Measurements from ENCODE around the gene CNPY2.
"Not testable (repeated sequence)": the region's sequence is repeated elsewhere in the genome, so short reads cannot be mapped to it uniquely, and the experiment has no call there.

Gene CNPY2

DNA sequence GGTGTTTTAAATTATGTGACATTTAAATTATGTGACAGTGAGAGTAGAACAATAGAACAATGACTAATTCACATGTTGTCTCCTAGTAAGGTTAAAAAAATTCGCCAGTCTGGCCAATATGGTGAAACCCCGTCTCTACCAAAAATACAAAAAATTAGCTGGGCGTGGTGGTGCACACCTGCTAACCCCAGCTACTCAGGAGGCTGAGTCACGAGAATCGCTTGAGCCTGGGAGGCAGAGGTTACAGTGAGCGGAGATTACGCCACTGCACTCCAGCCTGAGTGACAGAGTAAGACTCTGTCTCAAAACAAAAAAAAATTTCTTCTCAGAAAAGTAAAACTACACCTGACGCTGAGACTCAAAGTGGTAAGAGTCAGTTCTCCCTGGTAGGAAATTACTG, 18.4 kb downstream of the CNPY2 start:
- H3K36me3 Mint-ChIP-seq (ENCODE audit: low read depth), result peaks cover 54% of the 10 kb centered on the region
- no peaks in the 10 kb centered on the region for H3K27me3 Mint-ChIP-seq
- peak overlapping the region; percentile 34 for H3K27ac Mint-ChIP-seq
- peaks cover 64% of the 10 kb centered on the region for H3K4me1 Mint-ChIP-seq (ENCODE audit: low read depth)
- H3K4me3 Mint-ChIP-seq, result peak overlapping the region; percentile 26
- no peaks in the 10 kb centered on the region for H3K9me3 Mint-ChIP-seq
- intact Hi-C loops (cut with micrococcal nuclease), result no loop called here

DNA sequence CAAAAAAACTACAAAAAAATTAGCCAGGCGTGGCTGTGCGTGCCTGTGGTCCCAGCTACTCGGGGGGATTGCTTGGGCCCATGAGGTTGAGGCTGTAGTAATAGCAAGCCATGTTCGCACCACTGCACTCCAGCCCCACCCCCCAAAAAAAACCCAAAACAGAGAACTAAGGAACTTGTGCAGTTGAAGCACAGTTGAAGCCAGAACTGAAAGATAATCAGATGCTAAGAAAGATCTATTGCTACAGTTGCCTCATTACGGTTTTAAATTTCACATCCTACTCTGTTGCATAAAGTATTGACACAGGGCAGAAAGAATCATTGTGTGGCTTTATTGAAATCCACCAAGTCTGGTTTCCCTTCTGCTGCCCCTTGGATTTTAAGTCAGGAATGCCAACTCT, 19.5 kb downstream of the CNPY2 start:
- intact Hi-C loops (cut with micrococcal nuclease), result no loop called here
- Mint-ChIP-seq H3K4me1 (ENCODE audit: low read depth) (peaks cover 56% of the 10 kb centered on the region), H3K27me3 (no peaks in the 10 kb centered on the region), H3K27ac (no peak overlapping the region), H3K9me3 (no peaks in the 10 kb centered on the region), H3K4me3 (no peak overlapping the region), H3K36me3 (ENCODE audit: low read depth) (peaks cover 61% of the 10 kb centered on the region)

DNA sequence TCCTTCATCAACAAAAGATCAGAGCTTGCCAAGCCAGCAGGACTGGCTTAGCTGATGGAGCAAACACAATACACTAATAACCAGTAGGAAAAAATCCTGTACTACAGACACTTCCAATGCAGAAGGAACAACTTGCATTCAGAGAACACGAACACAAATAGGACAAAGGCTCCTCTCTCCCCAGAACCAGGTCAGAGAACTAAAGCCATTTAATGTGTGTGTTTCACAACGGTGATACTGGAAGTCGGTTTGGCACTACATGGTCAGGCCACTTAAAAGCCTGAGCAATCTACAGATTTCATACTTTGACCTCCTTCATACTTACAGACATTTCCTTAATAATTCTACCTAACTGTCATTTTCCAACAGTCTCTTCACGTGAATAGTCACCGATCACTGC, 22.0 kb downstream of the CNPY2 start:
- Mint-ChIP-seq H3K4me1 (ENCODE audit: low read depth) (peaks cover 44% of the 10 kb centered on the region), H3K9me3 (no peaks in the 10 kb centered on the region), H3K27ac (no peak overlapping the region), H3K4me3 (no peak overlapping the region), H3K36me3 (ENCODE audit: low read depth) (peaks cover 66% of the 10 kb centered on the region), H3K27me3 (no peaks in the 10 kb centered on the region)
- intact Hi-C loops (cut with micrococcal nuclease), result no loop called here

DNA sequence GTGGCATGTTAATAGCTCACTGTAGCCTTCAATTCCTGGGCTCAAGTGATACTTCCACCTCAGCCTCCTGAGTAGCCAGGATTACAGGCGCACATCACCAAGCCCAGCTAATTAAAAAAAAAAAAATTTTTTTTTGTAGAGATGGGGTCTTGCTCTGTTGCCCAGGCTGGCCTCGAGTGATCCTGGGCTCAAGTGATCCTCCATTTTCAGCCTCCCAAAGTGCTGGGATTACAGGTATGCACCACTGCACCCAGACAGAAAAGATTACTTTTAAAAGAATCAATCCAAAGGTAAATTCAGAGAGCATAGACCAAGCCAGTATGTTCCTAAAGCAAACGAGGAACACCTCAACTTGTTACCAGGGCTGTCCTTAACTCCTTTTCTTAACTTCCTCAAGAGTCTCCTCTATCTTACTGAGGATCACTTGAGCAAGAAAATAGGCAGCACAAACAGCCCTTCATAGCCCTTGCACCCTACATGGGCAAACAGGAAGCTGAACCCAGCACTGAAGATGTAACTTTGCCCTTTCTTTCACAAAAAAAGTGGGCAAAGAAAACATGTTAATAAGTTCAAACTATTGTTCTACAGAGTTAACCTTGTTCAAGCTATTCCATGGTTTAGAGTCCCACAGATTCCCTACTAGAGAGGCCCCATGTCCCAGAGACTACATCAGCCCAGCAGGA, 26.9 kb downstream of the CNPY2 start:
- H3K4me1 Mint-ChIP-seq (ENCODE audit: low read depth), result peaks cover 12% of the 10 kb centered on the region
- no peak overlapping the region for H3K4me3 Mint-ChIP-seq
- no peaks in the 10 kb centered on the region for H3K27me3 Mint-ChIP-seq
- peaks cover 81% of the 10 kb centered on the region for H3K36me3 Mint-ChIP-seq (ENCODE audit: low read depth)
- no peaks in the 10 kb centered on the region for H3K9me3 Mint-ChIP-seq
- intact Hi-C loops (cut with micrococcal nuclease), result no loop called here
- H3K27ac Mint-ChIP-seq, result no peak overlapping the region

DNA sequence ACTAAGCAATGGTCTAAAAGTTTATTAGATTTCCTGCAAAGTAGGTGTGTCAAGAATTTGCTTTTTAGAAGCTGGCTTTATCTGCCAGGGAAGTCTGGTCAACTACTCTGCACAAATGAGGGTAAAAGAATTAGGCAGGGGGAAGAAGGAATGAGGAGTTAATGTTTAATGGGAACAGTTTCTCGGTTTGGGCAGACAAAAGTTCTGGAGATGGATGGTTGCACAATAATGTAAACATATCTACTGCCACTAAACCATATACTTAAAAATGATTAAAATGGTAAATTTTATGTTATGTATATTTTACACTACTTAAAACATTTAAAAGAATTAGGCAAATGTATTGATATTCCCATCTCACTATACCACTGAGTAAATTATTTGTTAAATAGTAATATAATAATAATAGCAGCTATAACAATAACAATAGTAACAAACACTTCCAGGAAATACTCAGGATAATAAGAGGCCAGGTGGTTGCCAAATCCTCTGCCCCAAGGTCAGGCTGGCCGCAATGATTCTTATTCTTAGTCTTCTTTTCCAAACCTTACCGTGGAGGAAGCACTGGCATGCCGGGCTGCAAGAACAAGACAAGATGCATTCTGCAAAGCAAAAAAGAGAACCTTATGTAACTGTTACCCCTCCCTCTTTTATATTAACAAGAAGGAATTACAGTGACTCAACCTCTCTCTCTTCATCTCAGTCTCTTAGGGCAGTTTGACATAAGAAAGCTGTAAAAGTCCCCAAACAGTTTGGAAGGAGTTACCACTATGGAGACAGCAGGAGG, 29.6 kb downstream of the CNPY2 start:
- peaks cover 87% of the 10 kb centered on the region for H3K36me3 Mint-ChIP-seq (ENCODE audit: low read depth)
- H3K27ac Mint-ChIP-seq, result no peak overlapping the region

DNA sequence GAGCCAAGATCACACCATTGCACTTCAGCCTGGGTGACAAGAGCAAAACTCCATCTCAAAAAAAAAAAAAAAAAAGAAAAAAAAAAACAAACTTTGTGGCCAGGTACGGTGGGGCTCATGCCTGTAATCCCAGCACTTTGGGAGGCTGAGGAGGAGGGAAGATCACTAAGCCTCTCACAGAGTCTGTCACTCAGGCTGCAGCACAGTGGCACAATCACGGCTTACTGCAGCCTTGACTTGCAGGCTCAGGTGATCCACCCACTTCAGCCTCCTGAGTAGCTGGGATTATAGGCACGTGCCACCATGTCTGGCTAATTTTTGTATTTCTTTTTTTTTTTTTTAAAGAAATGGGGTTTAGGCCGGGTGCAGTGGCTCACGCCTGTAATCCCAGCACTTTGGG, 31.5 kb downstream of the CNPY2 start:
- H3K4me1 Mint-ChIP-seq (ENCODE audit: low read depth); H3K27me3 Mint-ChIP-seq; H3K27ac Mint-ChIP-seq; H3K4me3 Mint-ChIP-seq; H3K9me3 Mint-ChIP-seq; intact Hi-C loops (cut with micrococcal nuclease): not testable (repeated sequence)
- H3K36me3 Mint-ChIP-seq (ENCODE audit: low read depth), result peaks cover 88% of the 10 kb centered on the region

More for the DNA sequence above, 29.6 kb downstream of the CNPY2 start:
- no peaks in the 10 kb centered on the region for H3K9me3 Mint-ChIP-seq
- peaks cover 3% of the 10 kb centered on the region for H3K4me1 Mint-ChIP-seq (ENCODE audit: low read depth)
- H3K27me3 Mint-ChIP-seq, result no peaks in the 10 kb centered on the region
- intact Hi-C loops (cut with micrococcal nuclease), result no loop called here
- no peak overlapping the region for H3K4me3 Mint-ChIP-seq

DNA sequence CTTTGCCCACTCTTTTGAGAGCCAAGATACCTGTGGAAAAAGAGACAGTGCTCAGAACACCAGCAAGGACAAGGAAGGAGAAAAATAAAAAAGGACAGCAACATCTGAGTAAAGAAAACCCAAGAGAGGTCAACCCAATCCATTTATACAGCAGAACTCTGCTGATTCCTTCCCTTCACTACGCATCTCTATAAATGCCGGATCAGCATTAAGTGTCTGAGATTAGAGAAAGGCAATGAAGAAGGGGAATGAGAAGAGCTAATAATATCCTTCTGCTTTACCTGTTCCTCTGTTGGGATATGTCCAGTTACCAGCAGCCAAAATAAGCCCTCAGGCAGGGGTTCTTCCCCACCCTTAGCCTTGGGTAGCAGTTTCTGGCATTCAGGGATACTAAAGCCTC, 33.2 kb downstream of the CNPY2 start:
- Mint-ChIP-seq H3K27me3 (no peaks in the 10 kb centered on the region), H3K9me3 (no peaks in the 10 kb centered on the region), H3K4me1 (ENCODE audit: low read depth) (no peaks in the 10 kb centered on the region), H3K4me3 (no peak overlapping the region), H3K36me3 (ENCODE audit: low read depth) (peaks cover 96% of the 10 kb centered on the region), H3K27ac (no peak overlapping the region)
- intact Hi-C loops (cut with micrococcal nuclease), result no loop called here

DNA sequence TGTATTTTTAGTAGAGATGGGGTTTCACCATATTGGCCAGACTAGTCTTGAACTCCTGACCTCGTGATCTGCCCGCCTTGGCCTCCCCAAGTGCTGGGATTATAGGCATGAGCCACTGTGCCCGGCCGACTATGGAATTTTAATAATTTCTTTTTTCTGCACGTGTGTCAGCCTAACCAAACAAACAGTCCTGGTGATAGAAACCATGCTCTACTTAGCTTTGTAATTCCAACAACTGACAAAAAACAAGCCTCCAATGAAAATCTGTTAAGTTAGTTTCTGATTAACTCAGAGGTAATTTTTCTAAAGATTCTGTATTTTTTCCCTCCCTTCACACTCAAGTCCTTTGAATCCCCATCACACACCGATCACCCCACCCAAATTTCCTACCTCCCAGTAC, 33.8 kb downstream of the CNPY2 start:
- H3K36me3 Mint-ChIP-seq (ENCODE audit: low read depth), result peaks cover 99% of the 10 kb centered on the region
- intact Hi-C loops (cut with micrococcal nuclease), result no loop called here
- no peaks in the 10 kb centered on the region for H3K9me3 Mint-ChIP-seq
- H3K27me3 Mint-ChIP-seq, result no peaks in the 10 kb centered on the region
- no peaks in the 10 kb centered on the region for H3K4me1 Mint-ChIP-seq (ENCODE audit: low read depth)
- no peak overlapping the region for H3K4me3 Mint-ChIP-seq
- H3K27ac Mint-ChIP-seq, result no peak overlapping the region

DNA sequence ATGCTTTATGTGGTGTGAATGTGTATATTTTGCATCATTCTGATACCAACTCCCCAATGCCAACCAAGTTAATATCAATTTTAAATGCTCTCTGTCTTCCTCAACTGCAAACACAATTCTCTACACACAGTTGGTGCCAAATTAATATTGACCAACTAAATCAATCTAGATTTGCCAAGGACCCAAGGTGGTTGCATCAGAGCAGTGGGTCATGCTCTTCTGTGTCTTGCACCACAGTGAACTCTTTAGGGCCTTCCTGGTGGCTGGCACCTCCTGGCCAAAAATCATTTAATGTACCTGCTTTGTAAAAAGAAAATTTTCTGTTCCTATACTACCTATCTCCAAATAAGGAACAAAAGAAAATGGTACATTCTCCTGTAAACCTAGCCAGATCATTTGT, 34.9 kb downstream of the CNPY2 start:
- Mint-ChIP-seq H3K27ac (no peak overlapping the region), H3K4me1 (ENCODE audit: low read depth) (no peaks in the 10 kb centered on the region)
- intact Hi-C loops (cut with micrococcal nuclease), result no loop called here

DNA sequence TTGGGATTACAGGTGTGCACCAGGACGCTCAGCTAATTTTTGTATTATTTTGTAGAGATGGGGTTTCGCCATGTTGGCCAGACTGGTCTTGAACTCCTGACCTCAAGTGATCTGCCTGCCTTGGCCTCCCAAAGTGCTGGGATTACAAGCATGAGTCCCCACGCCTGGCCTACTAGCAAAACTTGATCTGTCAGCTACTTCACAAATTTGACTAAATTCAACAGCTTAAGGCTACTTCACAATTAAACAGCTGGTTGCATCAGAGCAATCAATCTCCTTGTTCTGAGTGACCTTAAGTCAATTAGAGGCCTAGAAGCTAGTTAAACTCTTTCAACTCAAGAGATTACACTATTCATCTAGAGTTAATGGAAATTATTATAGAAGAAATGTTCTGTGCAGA, 36.9 kb downstream of the CNPY2 start:
- H3K9me3 Mint-ChIP-seq, result no peaks in the 10 kb centered on the region
- intact Hi-C loops (cut with micrococcal nuclease), result no loop called here
- no peaks in the 10 kb centered on the region for H3K4me1 Mint-ChIP-seq (ENCODE audit: low read depth)
- H3K27ac Mint-ChIP-seq, result no peak overlapping the region
- peaks cover 99% of the 10 kb centered on the region for H3K36me3 Mint-ChIP-seq (ENCODE audit: low read depth)
- H3K27me3 Mint-ChIP-seq, result no peaks in the 10 kb centered on the region
- no peak overlapping the region for H3K4me3 Mint-ChIP-seq

More for the DNA sequence above, 34.9 kb downstream of the CNPY2 start:
- H3K27me3 Mint-ChIP-seq, result no peaks in the 10 kb centered on the region
- no peaks in the 10 kb centered on the region for H3K9me3 Mint-ChIP-seq
- H3K36me3 Mint-ChIP-seq (ENCODE audit: low read depth), result peaks cover 99% of the 10 kb centered on the region
- H3K4me3 Mint-ChIP-seq, result no peak overlapping the region

DNA sequence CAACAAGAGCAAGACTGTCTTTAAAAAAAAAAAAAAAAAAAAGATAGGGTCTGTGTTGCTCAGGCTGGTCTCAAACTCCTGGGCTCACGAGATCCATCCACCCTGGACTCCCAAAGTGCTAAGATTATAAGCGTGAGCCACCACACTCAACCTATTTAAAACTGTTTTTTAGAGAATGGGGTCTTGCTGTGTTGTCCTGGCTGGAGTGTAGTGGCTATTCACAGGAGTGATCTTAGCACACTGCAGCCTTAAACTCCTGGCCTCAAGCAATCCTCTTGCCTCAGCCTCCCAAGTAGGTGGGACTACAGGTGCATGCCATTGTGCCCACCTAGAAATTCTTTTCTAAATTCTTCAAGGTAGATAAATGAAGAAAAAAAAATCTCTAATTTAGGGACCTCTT, 41.5 kb downstream of the CNPY2 start:
- intact Hi-C loops (cut with micrococcal nuclease), result no loop called here
- Mint-ChIP-seq H3K4me3 (no peak overlapping the region), H3K9me3 (no peaks in the 10 kb centered on the region), H3K36me3 (ENCODE audit: low read depth) (peaks cover 97% of the 10 kb centered on the region), H3K27me3 (no peaks in the 10 kb centered on the region), H3K27ac (no peak overlapping the region), H3K4me1 (ENCODE audit: low read depth) (no peaks in the 10 kb centered on the region)

DNA sequence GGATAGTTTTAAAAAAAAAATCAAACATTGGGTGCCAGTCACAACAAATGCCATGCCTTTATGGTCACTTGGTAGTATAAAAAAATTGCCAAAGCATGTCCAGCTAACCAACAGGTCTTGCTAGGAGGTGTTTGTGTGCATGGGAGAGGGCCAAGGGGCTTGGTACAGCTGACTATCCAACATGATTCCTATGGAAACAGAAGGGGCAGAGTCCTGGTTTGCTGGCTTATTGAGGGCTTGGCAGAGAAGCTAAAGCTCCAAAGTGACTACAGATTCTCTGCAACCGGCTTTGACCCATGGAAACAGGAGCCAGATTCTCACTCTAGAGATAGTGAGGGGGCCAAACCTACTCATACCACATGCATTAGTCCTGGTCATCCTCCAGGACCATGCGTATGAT, 43.3 kb downstream of the CNPY2 start:
- H3K4me1 Mint-ChIP-seq (ENCODE audit: low read depth); H3K27ac Mint-ChIP-seq; H3K27me3 Mint-ChIP-seq; H3K4me3 Mint-ChIP-seq; H3K9me3 Mint-ChIP-seq; intact Hi-C loops (cut with micrococcal nuclease): not testable (repeated sequence)
- H3K36me3 Mint-ChIP-seq (ENCODE audit: low read depth), result peaks cover 81% of the 10 kb centered on the region

DNA sequence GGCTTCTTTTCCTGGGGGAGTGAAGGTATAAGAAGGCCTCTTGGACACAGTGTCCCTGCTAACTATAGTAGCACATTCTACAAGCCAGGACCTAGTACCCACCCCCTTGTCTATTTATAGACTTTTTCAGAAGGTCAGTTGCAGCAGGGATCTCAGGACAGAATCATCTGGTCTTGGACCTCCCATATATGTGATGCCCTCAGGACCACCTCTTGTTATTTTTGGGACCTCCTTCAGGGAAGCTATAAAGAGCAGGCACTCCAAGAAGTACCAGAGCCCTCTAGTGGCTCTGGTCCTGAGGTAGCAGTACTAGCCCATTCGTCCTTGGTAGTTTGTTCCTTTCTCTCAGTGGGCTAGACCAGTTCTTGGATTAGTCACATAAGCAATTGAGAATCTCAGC, 44.8 kb downstream of the CNPY2 start:
- intact Hi-C loops (cut with micrococcal nuclease), result no loop called here
- no peak overlapping the region for H3K27ac Mint-ChIP-seq
- H3K4me3 Mint-ChIP-seq, result no peak overlapping the region
- peaks cover 19% of the 10 kb centered on the region for H3K4me1 Mint-ChIP-seq (ENCODE audit: low read depth)
- H3K36me3 Mint-ChIP-seq (ENCODE audit: low read depth), result peaks cover 77% of the 10 kb centered on the region
- H3K9me3 Mint-ChIP-seq, result no peaks in the 10 kb centered on the region
- no peaks in the 10 kb centered on the region for H3K27me3 Mint-ChIP-seq

DNA sequence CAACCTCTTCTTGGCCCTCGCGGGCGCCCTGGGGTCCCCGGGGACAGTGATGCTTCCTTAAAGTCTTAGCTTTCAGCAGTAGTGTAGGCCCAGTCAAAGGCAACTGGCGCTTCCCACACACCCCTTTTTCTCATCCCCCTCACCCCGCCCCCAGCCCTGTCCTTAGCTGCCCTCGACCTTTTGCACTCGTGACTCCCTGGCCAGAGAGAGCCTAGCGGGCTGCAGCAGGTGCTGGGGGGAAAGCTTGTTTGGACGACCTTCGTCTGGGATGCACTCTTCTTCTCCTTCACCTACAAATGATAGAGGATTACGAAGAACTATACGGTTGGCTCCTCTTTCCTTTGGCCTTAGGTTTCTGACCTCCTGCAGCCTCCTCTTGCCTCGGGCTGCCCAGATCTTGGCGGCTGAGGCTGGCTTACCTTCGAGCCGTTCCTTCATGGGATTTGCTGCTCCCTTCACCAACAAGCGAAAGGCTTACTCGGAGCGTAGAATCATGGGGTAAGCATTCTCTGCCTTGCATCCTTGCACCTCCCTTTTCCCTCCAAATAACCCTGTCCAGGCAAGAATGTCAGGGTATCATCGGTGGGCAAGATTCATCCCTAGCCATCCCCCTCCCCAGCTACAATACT, 48.2 kb downstream of the CNPY2 start:
- intact Hi-C loops (cut with micrococcal nuclease), result loop anchor here (1.0 kb wide), 1 partner anchor 33 kb away; the partner anchor contains the start of gene CS
- Mint-ChIP-seq H3K36me3 (ENCODE audit: low read depth) (peaks cover 42% of the 10 kb centered on the region), H3K27ac (peak overlapping the region; percentile 86)

More for the DNA sequence above, 48.2 kb downstream of the CNPY2 start:
- no peaks in the 10 kb centered on the region for H3K9me3 Mint-ChIP-seq
- H3K27me3 Mint-ChIP-seq, result no peaks in the 10 kb centered on the region
- peaks cover 19% of the 10 kb centered on the region for H3K4me1 Mint-ChIP-seq (ENCODE audit: low read depth)
- peak overlapping the region; percentile 91 for H3K4me3 Mint-ChIP-seq

Measured in dendritic cell treated with granulocyte-macrophage colony-stimulating factor and Interleukin-4, amounts not matched to agents 40 ng/mL and 50 ng/mL, for 4 days (primary cell).